CD4-positive, alpha-beta T cell treated with Interleukin-2 at 100 ng/mL for 4 hours (primary cell): ENCODE results near the gene RPL39.
A peak's percentile ranks its signal among the peaks of the same experiment; 100 is the strongest.
"Not testable (repeated sequence)": the region's sequence is repeated elsewhere in the genome, so short reads cannot be mapped to it uniquely, and the experiment has no call there.

Source experiments
- DNase-seq: peaks from one replicate; pipeline ENCODE4 v3.0.0-alpha.2; 2020; ENCODE audit warnings: low spot score

Gene RPL39

GRCh38 chrX:119791437-119792231 is at the start of gene RPL39:
RPL39 (minus strand) TSS chrX:119791630; CDS start chrX:119791576, 54 bp downstream.
- peak; percentile 80 for DNase-seq

- DNase-seq: no peak
These were observed 42.5 kb upstream of the RPL39 start for GRCh38 chrX:119833905-119834304.

GRCh38 chrX:119828446-119828845 is 37.0 kb upstream of the RPL39 start:
- no peak for DNase-seq

GRCh38 chrX:119826399-119826959 is 35.0 kb upstream of the RPL39 start:
- no peak for DNase-seq

- DNase-seq: not testable (repeated sequence)
These were observed 32.8 kb upstream of the RPL39 start for GRCh38 chrX:119824221-119824620.

GRCh38 chrX:119821703-119822102 is 30.3 kb upstream of the RPL39 start:
- DNase-seq: peak; percentile 66

- DNase-seq: no peak
These were observed 25.8 kb upstream of the RPL39 start for GRCh38 chrX:119817130-119817690.

- no peak for DNase-seq
These were observed 24.9 kb upstream of the RPL39 start for GRCh38 chrX:119816300-119816699.

- no peak for DNase-seq
These were observed 17.8 kb upstream of the RPL39 start for GRCh38 chrX:119809185-119809666.

- DNase-seq: not testable (repeated sequence)
These were observed 17.0 kb upstream of the RPL39 start for GRCh38 chrX:119808461-119808860.

GRCh38 chrX:119802546-119802945 is 11.1 kb upstream of the RPL39 start:
- DNase-seq: no peak

GRCh38 chrX:119801253-119802221 is 10.1 kb upstream of the RPL39 start:
- DNase-seq: no peak

GRCh38 chrX:119790977-119791436 is 423 bp downstream of the RPL39 start:
- peak; percentile 72 for DNase-seq

- peak; percentile 41 for DNase-seq
These were observed 6.5 kb downstream of the RPL39 start for GRCh38 chrX:119784747-119785446.

GRCh38 chrX:119783026-119783425 is 8.4 kb downstream of the RPL39 start:
- no peak for DNase-seq

- no peak for DNase-seq
These were observed 12.6 kb downstream of the RPL39 start for GRCh38 chrX:119778829-119779228.

GRCh38 chrX:119775517-119776238 is 15.8 kb downstream of the RPL39 start:
- no peak for DNase-seq

- not testable (repeated sequence) for DNase-seq
These were observed 22.0 kb downstream of the RPL39 start for GRCh38 chrX:119769388-119769787.

GRCh38 chrX:119768436-119768835 is 23.0 kb downstream of the RPL39 start:
- not testable (repeated sequence) for DNase-seq

GRCh38 chrX:119763836-119764387 is 27.5 kb downstream of the RPL39 start:
- no peak for DNase-seq
